ENCODE data around the gene PER1. TPM values are rescaled to one million over a fixed set of nuclear protein-coding genes. Genes with fewer than 3 reads are reported as not detected.

The PER1 gene
- total RNA-seq, 5 donors from 2014 or later (not counting 1 experiment from before 2014, with no cell fraction given) = 62.6 to 1,675 (median 82.4) TPM

GRCh38 chr17:8156246-8156992, 4.2 kb upstream of the PER1 start:
- Mint-ChIP-seq H3K4me1 (peaks cover 39 to 70% (median 54%) of the 10 kb centered on the region in 3 donors), H3K27me3 (no peaks in the 10 kb centered on the region), H3K36me3 (peaks cover 26% of the 10 kb centered on the region), H3K4me3 (no peak overlapping the region), H3K27ac (no peak overlapping the region), H3K9me3 (no peaks in the 10 kb centered on the region)
- WGBS (ENCODE audit: insufficient coverage) = under 1% methylated on average over 52 of the region's 59 CpGs
- peak; percentile 99 to 100 (median 100) for DNase-seq
- ChIA-PET POLR2A (interaction anchor here (0.7 to 1.5 kb wide), 16 partner anchors 8 to 92 kb away, joined by 3 to 20 read pairs (median 6); partner anchors contain the start of gene CTC1 (in 1 of the 2)), CTCF (interaction anchor here in 1 of 2 donors (0.6 to 2.4 kb wide), 8 partner anchors 12 to 274 kb away, joined by 3 to 15 read pairs (median 4); partner anchors contain the start of genes ALOXE3 and SLC25A35)
- Histone ChIP-seq H3K4me3 (ENCODE audit: control insufficient read depth in 1 of 2, extremely low read depth in 1 of 2, low read length in 1 of 2) (peak overlapping the region; percentile 91 to 96), H3K36me3 (ENCODE audit: control insufficient read depth in 2 of 2, extremely low read depth in 1 of 2, insufficient read depth in 1 of 2, low read length in 1 of 2) (peaks cover 9 to 31% of the 10 kb centered on the region in 2 donors), H3K27me3 (replicated peaks in 1 of 2; ENCODE audit: control insufficient read depth in 2 of 2, extremely low read depth in 1 of 2, insufficient read depth in 2 of 2, low read length in 1 of 2) (no peaks in the 10 kb centered on the region), H3K27ac (ENCODE audit: low read length) (peak overlapping the region; percentile 100), H3K4me1 (ENCODE audit: control insufficient read depth in 1 of 2, extremely low read depth in 1 of 2, insufficient read depth in 2 of 2, low read length in 2 of 2) (peaks cover 34 to 93% of the 10 kb centered on the region in 2 experiments), H3K9me3 (no peaks in the 10 kb centered on the region)
- peak; percentile 75 to 86 (median 85) for ATAC-seq (replicated peaks in 1 of 4)

GRCh38 chr17:8155996-8156245, 3.7 kb upstream of the PER1 start:
- Mint-ChIP-seq H3K4me3 (no peak overlapping the region), H3K9me3 (no peaks in the 10 kb centered on the region), H3K27me3 (no peaks in the 10 kb centered on the region), H3K4me1 (peaks cover 37 to 67% (median 52%) of the 10 kb centered on the region in 3 donors), H3K27ac (no peak overlapping the region), H3K36me3 (peaks cover 21% of the 10 kb centered on the region)
- WGBS (ENCODE audit: insufficient coverage) = 3% methylated on average over 11 of the region's 11 CpGs
- Histone ChIP-seq H3K4me1 (ENCODE audit: control insufficient read depth in 1 of 2, extremely low read depth in 1 of 2, insufficient read depth in 2 of 2, low read length in 2 of 2) (peaks cover 30 to 92% of the 10 kb centered on the region in 2 experiments), H3K27ac (ENCODE audit: low read length) (peak overlapping the region; percentile 100), H3K27me3 (replicated peaks in 1 of 2; ENCODE audit: control insufficient read depth in 2 of 2, extremely low read depth in 1 of 2, insufficient read depth in 2 of 2, low read length in 1 of 2) (no peaks in the 10 kb centered on the region), H3K36me3 (ENCODE audit: control insufficient read depth in 2 of 2, extremely low read depth in 1 of 2, insufficient read depth in 1 of 2, low read length in 1 of 2) (peaks cover 5 to 26% of the 10 kb centered on the region in 2 donors), H3K9me3 (no peaks in the 10 kb centered on the region), H3K4me3 (ENCODE audit: control insufficient read depth in 1 of 2, extremely low read depth in 1 of 2, low read length in 1 of 2) (peak overlapping the region; percentile 91 to 96)
- ATAC-seq (replicated peaks in 1 of 4) (no peak), DNase-seq (no peak)
- ChIA-PET POLR2A (interaction anchor here (0.5 to 1.5 kb wide), 11 partner anchors 8 to 36 kb away, joined by 4 to 20 read pairs (median 5); no protein-coding TSS in a partner anchor), CTCF (interaction anchor here in 1 of 2 donors (0.8 to 2.4 kb wide), 5 partner anchors 12 to 37 kb away, joined by 4 to 15 read pairs (median 7); partner anchors contain the start of gene ALOXE3)

- Mint-ChIP-seq H3K4me3 (no peak overlapping the region), H3K9me3 (no peaks in the 10 kb centered on the region), H3K4me1 (peaks cover 35 to 67% (median 52%) of the 10 kb centered on the region in 3 donors), H3K36me3 (peaks cover 17% of the 10 kb centered on the region), H3K27ac (no peak overlapping the region), H3K27me3 (no peaks in the 10 kb centered on the region)
- no peaks in the 10 kb centered on the region for H3K9me3 ChIP-seq
- ChIA-PET CTCF (interaction anchor here in 1 of 2 donors (0.8 to 2.4 kb wide), 4 partner anchors 13 to 36 kb away, joined by 4 to 15 read pairs (median 8); partner anchors contain the start of gene ALOXE3), POLR2A (interaction anchor here (0.5 to 1.5 kb wide), 10 partner anchors 12 to 505 kb away, joined by 3 to 20 read pairs (median 4); no protein-coding TSS in a partner anchor)
- peak in 10 of 35 experiments; percentile 41 to 60 (median 52) for DNase-seq
- 46% methylated on average over 14 of the region's 14 CpGs for WGBS (ENCODE audit: insufficient coverage)
- ATAC-seq (replicated peaks in 1 of 4) = no peak
- H3K27me3 ChIP-seq (replicated peaks in 1 of 2; ENCODE audit: control insufficient read depth in 2 of 2, extremely low read depth in 1 of 2, insufficient read depth in 2 of 2, low read length in 1 of 2) = no peaks in the 10 kb centered on the region
- H3K4me3 ChIP-seq (ENCODE audit: control insufficient read depth in 1 of 2, extremely low read depth in 1 of 2, low read length in 1 of 2) = peak overlapping the region; percentile 91 to 96
- H3K36me3 ChIP-seq (ENCODE audit: control insufficient read depth in 2 of 2, extremely low read depth in 1 of 2, insufficient read depth in 1 of 2, low read length in 1 of 2) = peaks cover 5 to 22% of the 10 kb centered on the region in 2 donors
- peaks cover 31 to 92% of the 10 kb centered on the region in 2 experiments for H3K4me1 ChIP-seq (ENCODE audit: control insufficient read depth in 1 of 2, extremely low read depth in 1 of 2, insufficient read depth in 2 of 2, low read length in 2 of 2)
- peak overlapping the region; percentile 100 for H3K27ac ChIP-seq (ENCODE audit: low read length)
Measured at GRCh38 chr17:8155231-8155995, 3.2 kb upstream of the PER1 start.

GRCh38 chr17:8154608-8155155, 2.5 kb upstream of the PER1 start:
- H3K9me3 Mint-ChIP-seq = no peaks in the 10 kb centered on the region
- Histone ChIP-seq H3K27ac (ENCODE audit: low read length) (peak overlapping the region; percentile 100), H3K36me3 (ENCODE audit: control insufficient read depth in 2 of 2, extremely low read depth in 1 of 2, insufficient read depth in 1 of 2, low read length in 1 of 2) (peaks cover 9 to 22% of the 10 kb centered on the region in 2 donors), H3K4me1 (ENCODE audit: control insufficient read depth in 1 of 2, extremely low read depth in 1 of 2, insufficient read depth in 2 of 2, low read length in 2 of 2) (peaks cover 28 to 92% of the 10 kb centered on the region in 2 experiments), H3K27me3 (replicated peaks in 1 of 2; ENCODE audit: control insufficient read depth in 2 of 2, extremely low read depth in 1 of 2, insufficient read depth in 2 of 2, low read length in 1 of 2) (no peaks in the 10 kb centered on the region), H3K4me3 (ENCODE audit: control insufficient read depth in 1 of 2, extremely low read depth in 1 of 2, low read length in 1 of 2) (peak overlapping the region; percentile 91 to 96), H3K9me3 (no peaks in the 10 kb centered on the region)
- H3K36me3 Mint-ChIP-seq = peaks cover 11% of the 10 kb centered on the region
- ChIA-PET CTCF (no interaction called here), POLR2A (interaction anchor here in 1 of 2 donors (0.5 to 1.6 kb wide), 2 partner anchors 19 to 26 kb away, joined by 6 to 8 read pairs; no protein-coding TSS in a partner anchor)
- no peaks in the 10 kb centered on the region for H3K27me3 Mint-ChIP-seq
- no peak overlapping the region for H3K4me3 Mint-ChIP-seq
- 100% methylated on average over 2 of the region's 11 CpGs for WGBS (ENCODE audit: insufficient coverage)
- ATAC-seq (replicated peaks in 1 of 4) (no peak), DNase-seq (peak in 1 of 35 experiments; percentile 33)
- no peak overlapping the region for H3K27ac Mint-ChIP-seq
- H3K4me1 Mint-ChIP-seq = peaks cover 35 to 67% (median 51%) of the 10 kb centered on the region in 3 donors

- Histone ChIP-seq H3K36me3 (ENCODE audit: control insufficient read depth in 2 of 2, extremely low read depth in 1 of 2, insufficient read depth in 1 of 2, low read length in 1 of 2) (peaks cover 7 to 22% of the 10 kb centered on the region in 2 donors), H3K4me1 (ENCODE audit: control insufficient read depth in 1 of 2, extremely low read depth in 1 of 2, insufficient read depth in 2 of 2, low read length in 2 of 2) (peaks cover 28 to 91% of the 10 kb centered on the region in 2 experiments), H3K27me3 (replicated peaks in 1 of 2; ENCODE audit: control insufficient read depth in 2 of 2, extremely low read depth in 1 of 2, insufficient read depth in 2 of 2, low read length in 1 of 2) (no peaks in the 10 kb centered on the region), H3K9me3 (no peaks in the 10 kb centered on the region), H3K4me3 (ENCODE audit: control insufficient read depth in 1 of 2, extremely low read depth in 1 of 2, low read length in 1 of 2) (peak overlapping the region; percentile 26 to 91), H3K27ac (ENCODE audit: low read length) (peak overlapping the region; percentile 100)
- Mint-ChIP-seq H3K4me1 (peaks cover 35 to 65% (median 48%) of the 10 kb centered on the region in 3 donors), H3K4me3 (no peak overlapping the region), H3K27me3 (no peaks in the 10 kb centered on the region), H3K27ac (no peak overlapping the region), H3K36me3 (peaks cover 13% of the 10 kb centered on the region), H3K9me3 (no peaks in the 10 kb centered on the region)
- WGBS (ENCODE audit: insufficient coverage) = 7% methylated on average over 12 of the region's 22 CpGs
- ChIA-PET POLR2A (interaction anchor here in 1 of 2 donors (0.6 to 1.6 kb wide), 5 partner anchors 18 to 920 kb away, joined by 3 to 8 read pairs (median 6); no protein-coding TSS in a partner anchor), CTCF (no interaction called here)
- ATAC-seq (replicated peaks in 1 of 4) (peak in 1 of 4 experiments; percentile 25), DNase-seq (peak; percentile 58 to 98 (median 91))
Measured at GRCh38 chr17:8153957-8154607, 1.9 kb upstream of the PER1 start.

All from T-cell (primary cell).